HepG2 (cell line): Measurements from ENCODE around the gene DHX8. TPM values are rescaled to one million over a fixed set of nuclear protein-coding genes. Genes with fewer than 3 reads are reported as not detected.
A peak's percentile ranks its signal among the peaks of the same experiment; 100 is the strongest.

ENCODE experiments used
- ATF4 ChIP-seq, 2 experiments: fragments of 450-650 bp in 1 of 2; sonication (generic) in 1 of 2; formaldehyde crosslinking; IDR thresholded peaks; 2 replicates each; pipeline versions ENCODE4 v1.5.0 to v1.8.0; 2020 to 2022; ENCODE audit warnings: mild to moderate bottlenecking in 1 of 2, missing genetic modification reagents in 1 of 2
- DDIT3 ChIP-seq: sonication (generic); formaldehyde crosslinking; IDR thresholded peaks from 2 replicates; pipeline ENCODE4 v1.4.0; 2020; ENCODE audit warnings: mild to moderate bottlenecking, missing genetic modification reagents
- DNMT3B ChIP-seq: conservative IDR thresholded peaks from 2 replicates; pipeline ENCODE4 v1.6.1; 2016; ENCODE audit warnings: missing biosample characterization, control low read depth
- ETV5 ChIP-seq: IDR thresholded peaks from 2 replicates; pipeline ENCODE4 v1.6.1; 2018; ENCODE audit warnings: missing biosample characterization, missing genetic modification reagents, inconsistent platforms, borderline replicate concordance
- FIP1L1 ChIP-seq: fragments of 200-400 bp; formaldehyde crosslinking; IDR thresholded peaks from 2 replicates; pipeline ENCODE4 v1.6.1; 2018; ENCODE audit warnings: low read depth, mild to moderate bottlenecking, low read length, moderate library complexity, borderline replicate concordance; ENCODE audit not compliant: insufficient read depth
- FOXA3 ChIP-seq: IDR thresholded peaks from 2 replicates; pipeline ENCODE4 v1.6.1; 2016; ENCODE audit warnings: missing genetic modification reagents, missing compliant biosample characterization
- IRF1 ChIP-seq: sonication (generic); formaldehyde crosslinking; IDR thresholded peaks from 2 replicates; pipeline ENCODE4 v1.4.0; 2020; ENCODE audit warnings: low read depth, mild to moderate bottlenecking, missing genetic modification reagents
- MED1 ChIP-seq: sonication (generic); formaldehyde crosslinking; IDR thresholded peaks from 2 replicates; pipeline ENCODE4 v1.4.0; 2020; ENCODE audit warnings: missing genetic modification reagents
- MIER2 ChIP-seq: IDR thresholded peaks from 2 replicates; pipeline ENCODE4 v1.6.1; 2016; ENCODE audit warnings: missing biosample characterization, missing genetic modification reagents
- MIXL1 ChIP-seq: IDR thresholded peaks from 2 replicates; pipeline ENCODE4 v1.6.1; 2016
- MLX ChIP-seq: IDR thresholded peaks from 2 replicates; pipeline ENCODE4 v1.6.1; 2016
- REST ChIP-seq, 2 experiments: IDR thresholded peaks; 2 replicates each; pipeline ENCODE4 v1.6.1; 2011 to 2012; ENCODE audit warnings: low read length in 2 of 2, borderline replicate concordance in 1 of 2, low read depth in 1 of 2, mild to moderate bottlenecking in 1 of 2, moderate library complexity in 1 of 2
- SALL1 ChIP-seq: sonication (generic); formaldehyde crosslinking; IDR thresholded peaks from 2 replicates; pipeline ENCODE4 v1.8.0; 2022; ENCODE audit warnings: mild to moderate bottlenecking, missing genetic modification reagents
- SP5 ChIP-seq: IDR thresholded peaks from 2 replicates; pipeline ENCODE4 v1.6.1; 2016; ENCODE audit warnings: low read depth, borderline replicate concordance
- UBTF ChIP-seq: sonication (generic); formaldehyde crosslinking; IDR thresholded peaks from 2 replicates; pipeline ENCODE4 v1.4.0; 2020; ENCODE audit warnings: mild to moderate bottlenecking, missing genetic modification reagents
- ZBTB2 ChIP-seq: sonication (generic); formaldehyde crosslinking; IDR thresholded peaks from 2 replicates; pipeline ENCODE4 v1.8.0; 2022; ENCODE audit warnings: low read depth, missing genetic modification reagents
- ZMYM2 ChIP-seq: sonication (generic); formaldehyde crosslinking; IDR thresholded peaks from 2 replicates; pipeline ENCODE4 v1.8.0; 2022; ENCODE audit warnings: mild to moderate bottlenecking, missing genetic modification reagents
- ZNF263 ChIP-seq: sonication (generic); formaldehyde crosslinking; IDR thresholded peaks from 2 replicates; pipeline ENCODE4 v1.4.0; 2020; ENCODE audit warnings: missing genetic modification reagents
- ZNF33B ChIP-seq: sonication (generic); formaldehyde crosslinking; IDR thresholded peaks from 2 replicates; pipeline ENCODE4 v1.5.1; 2020; ENCODE audit warnings: mild to moderate bottlenecking, missing genetic modification reagents
- polyA plus RNA-seq, 8 experiments: library from polyadenylated mRNA; depleted of rRNA in 3 of 8; stranded (reverse) in 7 of 8; unstranded in 1 of 8; fragments of >200 nt; fragmentation: Illumina TruSeq in 4 of 8; extraction: Trizol in 4 of 8; gene quantifications; 2 replicates each; pipeline versions ENCODE4 v1.2.1 to v1.2.3, GENCODE V29; 2011 to 2016; ENCODE audit warnings: low read depth in 4 of 8, missing spikeins in 1 of 8, mixed read lengths in 1 of 8; ENCODE audit not compliant: insufficient read depth in 1 of 8
- total RNA-seq, 5 experiments: library from RNA; depleted of rRNA; stranded (reverse); fragments of >200 nt; fragmentation: Illumina TruSeq; extraction: Trizol; gene quantifications; 2 replicates each; pipeline ENCODE4 v1.2.3, GENCODE V29; 2016; ENCODE audit warnings: low read depth in 1 of 5

Gene DHX8
- total and polyA plus RNA-seq, 2 of the 13 experiments (the other 11 are each of a cell fraction or from before 2014, with no cell fraction given): 24.8 to 48.9 TPM

GRCh38 chr17:43456661-43457361, 27.0 kb upstream of the DHX8 start (continued):
- TF ChIP-seq ZBTB2 (0 out of 2 replicates have a peak, but pooled peaks have one; percentile 23), DNMT3B (peak; percentile 95), UBTF (CRISPR knock-in tag) (peak; percentile 58; the same call in 1 of the 2 replicates), MIXL1 (peak; percentile 98), ATF4 (CRISPR knock-in tag; IDR thresholded peaks at IDR 0.05) (peak in 1 of 2 experiments; percentile 98; a peak in 2 of 4 replicates), MLX (CRISPR knock-in tag) (peak; percentile 90), FIP1L1 (no peak), MIER2 (CRISPR knock-in tag) (peak; percentile 86), SALL1 (CRISPR knock-in tag) (peak; percentile 100), REST (IDR thresholded peaks at IDR 0.05; ENCODE audit: borderline replicate concordance in 1 of 2, low read depth in 1 of 2, low read length in 2 of 2) (peak in 1 of 2 experiments; percentile 70; a peak in 2 of 4 replicates), FOXA3 (CRISPR knock-in tag) (peak; percentile 97), ZNF33B (CRISPR knock-in tag) (no peak), SP5 (peak; percentile 98), ZNF263 (peak; percentile 82), ZMYM2 (0 out of 2 replicates have a peak, but pooled peaks have one; percentile 40), ETV5 (CRISPR knock-in tag) (peak; percentile 100), DDIT3 (peak; percentile 40), MED1 (CRISPR knock-in tag) (peak; percentile 100), IRF1 (no peak)
